ENCODE results near the gene GRIK3.

DNA sequence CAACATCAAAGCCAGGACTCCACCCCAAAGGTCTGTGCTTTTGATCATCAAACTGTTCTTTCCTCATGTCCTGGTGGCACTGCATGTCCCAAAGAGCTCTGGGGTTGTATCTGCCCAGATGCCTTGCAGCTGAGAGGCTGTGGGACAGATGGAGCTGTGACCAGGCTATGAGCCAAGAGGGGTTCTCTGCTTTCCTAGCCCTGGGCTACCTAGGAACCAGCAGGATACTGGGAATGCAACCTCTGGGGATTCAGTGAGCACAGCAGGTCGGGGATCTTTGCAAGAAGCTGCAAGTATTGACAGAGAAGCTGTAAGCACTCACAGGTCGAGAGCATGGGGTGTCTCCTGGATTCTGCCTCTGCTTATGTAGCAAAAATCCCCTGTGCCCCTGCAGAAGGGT is 186.6 kb downstream of the GRIK3 start:
- no peak for TF ChIP-seq CTCF (IDR thresholded peaks at IDR 0.05; ENCODE audit: low read depth, low read length, poor library complexity, severe bottlenecking)
- TF ChIP-seq EZH2phosphoT487 (IDR thresholded peaks at IDR 0.05; ENCODE audit: borderline replicate concordance, low read length), result no peak

Data from DOHH2 (cell line).